ENCODE data around the gene ACR. TPM values are rescaled to one million over a fixed set of nuclear protein-coding genes. Genes with fewer than 3 reads are reported as not detected.

The ACR gene
- total and polyA plus RNA-seq, 4 experiments from 2014 or later = not detected

DNA sequence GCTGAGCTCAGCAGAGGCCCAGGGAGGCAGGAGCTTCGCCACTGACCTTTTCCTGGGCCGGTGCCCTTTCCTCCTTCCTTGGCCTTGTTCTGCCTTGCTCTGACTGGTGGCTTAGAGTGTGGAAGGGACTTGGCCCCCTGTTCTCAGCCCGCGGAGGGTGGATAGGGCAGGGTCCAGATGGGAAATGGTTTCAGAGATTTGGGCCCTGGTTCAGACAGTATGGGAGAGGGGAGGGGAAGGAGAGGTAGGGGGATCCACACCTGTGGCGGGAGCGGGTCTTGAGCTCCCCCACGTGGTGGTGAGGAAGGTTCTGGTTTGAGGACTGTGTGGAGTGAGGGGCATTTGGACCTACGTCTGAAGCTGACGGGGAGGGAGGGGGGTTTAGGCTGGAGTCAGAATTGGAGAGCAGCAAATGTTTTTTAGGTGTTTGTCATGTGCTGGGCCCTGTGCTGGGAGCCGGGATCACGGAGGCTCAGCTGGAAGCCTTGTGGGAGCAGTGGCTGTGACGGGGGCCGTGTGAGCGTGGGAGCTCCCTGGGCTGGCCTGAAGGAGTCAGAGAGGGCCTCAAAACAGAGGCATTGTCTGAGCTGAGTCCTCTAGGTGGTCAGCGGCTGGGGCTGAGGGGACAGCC is 38.1 kb upstream of the ACR start:
- H3K4me3 ChIP-seq (ENCODE audit: low read length in 2 of 2) = no peak overlapping the region
- H3K27ac Mint-ChIP-seq = no peak overlapping the region
- peaks cover 11% of the 10 kb centered on the region for H3K4me1 ChIP-seq (ENCODE audit: insufficient read depth, low read length)
- H3K27me3 Mint-ChIP-seq = peaks cover 0 to 2% of the 10 kb centered on the region in 2 donors
- H3K27me3 ChIP-seq (ENCODE audit: insufficient read depth, low read length) = no peaks in the 10 kb centered on the region
- H3K27ac ChIP-seq (ENCODE audit: low read depth, low read length) = no peak overlapping the region
- no peaks in the 10 kb centered on the region for H3K36me3 Mint-ChIP-seq
- intact Hi-C loops (cut with micrococcal nuclease) = no loop called here
- H3K4me3 Mint-ChIP-seq = no peak overlapping the region
- H3K9me3 Mint-ChIP-seq = no peaks in the 10 kb centered on the region
- no peaks in the 10 kb centered on the region for H3K9me3 ChIP-seq (ENCODE audit: control insufficient read depth in 1 of 2, low read length in 2 of 2)
- peaks cover 9 to 23% (median 11%) of the 10 kb centered on the region in 4 donors for H3K4me1 Mint-ChIP-seq
- ChIA-PET CTCF (ENCODE audit: partially characterized antibody) (interaction anchor here (0.7 kb wide), 1 partner anchor 32 kb away, joined by 3 read pairs; no protein-coding TSS in a partner anchor), POLR2A (ENCODE audit: partially characterized antibody) (no interaction called here)
- H3K36me3 ChIP-seq (ENCODE audit: insufficient read depth, low read length) = no peaks in the 10 kb centered on the region
- DNase-seq = no peak

DNA sequence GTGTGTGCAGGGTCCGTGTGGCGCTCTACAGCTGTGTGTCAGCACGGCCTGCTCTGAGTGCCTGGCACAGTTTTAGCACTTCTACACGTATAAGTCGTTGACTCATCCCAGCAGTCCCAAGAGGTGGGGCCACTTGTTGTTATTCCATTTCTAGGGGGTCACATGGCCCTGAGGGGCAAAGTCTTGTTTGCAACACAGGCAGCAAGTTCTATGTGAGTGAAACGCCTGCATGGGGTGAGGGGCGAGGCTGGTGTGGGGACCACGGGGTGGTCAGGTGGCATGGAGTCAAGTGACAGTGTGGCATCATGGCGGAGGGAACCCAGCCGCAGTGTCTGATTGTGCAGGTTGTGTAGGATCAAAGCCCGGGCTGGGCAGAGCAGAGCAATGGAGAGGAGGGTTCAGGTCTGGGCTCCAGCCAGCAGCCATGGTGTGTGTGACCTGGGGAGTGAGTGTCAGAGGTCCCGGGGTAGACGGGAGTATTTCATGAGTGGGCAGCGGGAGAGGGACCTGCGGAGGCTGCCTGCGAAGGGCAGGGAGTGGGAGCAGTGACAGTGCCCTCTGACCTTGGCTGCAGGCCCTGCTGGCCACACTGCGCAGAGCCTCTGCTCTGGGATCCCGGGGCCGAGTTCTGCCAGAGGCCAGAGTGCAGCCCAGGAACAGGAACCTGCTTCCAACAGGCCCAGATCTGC is 37.5 kb upstream of the ACR start:
- peaks cover 9 to 23% (median 11%) of the 10 kb centered on the region in 4 donors for H3K4me1 Mint-ChIP-seq
- intact Hi-C loops (cut with micrococcal nuclease) = no loop called here
- no peaks in the 10 kb centered on the region for H3K9me3 ChIP-seq (ENCODE audit: control insufficient read depth in 1 of 2, low read length in 2 of 2)
- H3K36me3 Mint-ChIP-seq = no peaks in the 10 kb centered on the region
- no peak overlapping the region for H3K4me3 ChIP-seq (ENCODE audit: low read length in 2 of 2)
- ChIA-PET CTCF (ENCODE audit: partially characterized antibody) (interaction anchor here (0.7 kb wide), 1 partner anchor 31 kb away, joined by 3 read pairs; no protein-coding TSS in a partner anchor), POLR2A (ENCODE audit: partially characterized antibody) (no interaction called here)
- no peak overlapping the region for H3K4me3 Mint-ChIP-seq
- no peak for DNase-seq
- H3K36me3 ChIP-seq (ENCODE audit: insufficient read depth, low read length) = no peaks in the 10 kb centered on the region
- H3K27ac ChIP-seq (ENCODE audit: low read depth, low read length) = no peak overlapping the region
- no peaks in the 10 kb centered on the region for H3K9me3 Mint-ChIP-seq
- no peaks in the 10 kb centered on the region for H3K27me3 ChIP-seq (ENCODE audit: insufficient read depth, low read length)
- H3K27me3 Mint-ChIP-seq = no peaks in the 10 kb centered on the region
- peak overlapping the region in 1 of 7 donors; percentile 17 for H3K27ac Mint-ChIP-seq
- peaks cover 11% of the 10 kb centered on the region for H3K4me1 ChIP-seq (ENCODE audit: insufficient read depth, low read length)

DNA sequence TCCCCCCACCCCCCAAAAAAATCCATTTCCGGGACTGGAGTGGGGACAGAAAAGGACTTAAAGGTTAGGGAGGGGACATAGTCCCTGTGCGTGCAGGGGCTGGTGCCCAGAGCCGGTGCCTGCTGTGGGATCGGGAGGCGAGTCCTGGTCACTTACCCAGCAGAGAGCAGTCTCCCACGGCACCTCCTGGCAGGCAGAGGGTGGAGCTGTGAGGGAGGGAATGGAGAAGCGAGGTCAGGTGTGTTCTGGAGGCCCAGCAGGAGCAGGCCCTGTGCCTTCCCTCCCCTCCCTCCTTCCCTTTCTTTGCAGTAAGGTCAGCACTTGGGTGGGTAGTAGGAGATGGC is 37.0 kb upstream of the ACR start:
- Histone ChIP-seq H3K4me3 (ENCODE audit: low read length in 2 of 2) (no peak overlapping the region), H3K9me3 (ENCODE audit: control insufficient read depth in 1 of 2, low read length in 2 of 2) (no peaks in the 10 kb centered on the region), H3K27me3 (ENCODE audit: insufficient read depth, low read length) (no peaks in the 10 kb centered on the region), H3K4me1 (ENCODE audit: insufficient read depth, low read length) (peaks cover 11% of the 10 kb centered on the region), H3K36me3 (ENCODE audit: insufficient read depth, low read length) (no peaks in the 10 kb centered on the region), H3K27ac (ENCODE audit: low read depth, low read length) (no peak overlapping the region)
- peaks cover 9 to 23% (median 11%) of the 10 kb centered on the region in 4 donors for H3K4me1 Mint-ChIP-seq
- no peaks in the 10 kb centered on the region for H3K9me3 Mint-ChIP-seq
- peak overlapping the region in 1 of 7 donors; percentile 53 for H3K27ac Mint-ChIP-seq
- no peaks in the 10 kb centered on the region for H3K36me3 Mint-ChIP-seq
- no peaks in the 10 kb centered on the region for H3K27me3 Mint-ChIP-seq
- no peak for DNase-seq
- POLR2A ChIA-PET (ENCODE audit: partially characterized antibody) = no interaction called here
- H3K4me3 Mint-ChIP-seq = no peak overlapping the region
- CTCF ChIA-PET (ENCODE audit: partially characterized antibody) = no interaction called here
- intact Hi-C loops (cut with micrococcal nuclease) = no loop called here

DNA sequence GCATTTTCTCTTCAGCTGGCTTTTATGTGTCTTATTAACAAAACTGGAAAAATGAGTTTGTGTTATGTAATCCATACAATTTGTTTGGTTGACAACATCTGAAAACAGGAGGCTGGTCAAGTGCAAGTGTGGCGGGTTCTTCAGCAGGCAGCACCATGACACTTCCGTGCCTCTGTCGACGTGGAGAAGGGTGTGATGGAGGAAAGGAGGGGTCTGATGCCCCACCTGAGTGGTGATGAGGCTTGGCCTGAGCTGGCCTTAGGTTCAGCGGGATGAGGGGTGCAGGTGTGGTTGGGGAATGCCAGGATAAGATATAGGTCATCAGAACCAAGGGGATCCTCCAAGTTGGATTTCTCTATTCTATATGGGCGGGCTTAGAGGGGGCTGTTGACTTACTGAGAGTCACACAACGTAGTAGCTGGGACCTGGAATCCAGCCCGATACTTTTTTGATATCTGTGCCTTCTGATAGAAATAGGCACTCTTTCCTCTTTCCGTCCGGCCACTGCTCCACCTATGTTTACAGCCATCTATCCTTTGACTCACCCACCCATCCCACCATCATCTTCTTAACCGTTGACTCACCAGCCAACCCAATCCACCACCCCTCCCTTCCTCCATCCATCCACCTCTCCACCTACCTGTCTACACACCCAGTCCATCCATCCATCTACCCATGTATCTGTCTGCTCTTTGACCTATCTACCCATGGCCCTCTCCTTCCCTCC is 36.4 kb upstream of the ACR start:
- Histone ChIP-seq H3K27me3 (ENCODE audit: insufficient read depth, low read length) (no peaks in the 10 kb centered on the region), H3K4me3 (ENCODE audit: low read length in 2 of 2) (no peak overlapping the region), H3K27ac (ENCODE audit: low read depth, low read length) (no peak overlapping the region), H3K4me1 (ENCODE audit: insufficient read depth, low read length) (peaks cover 11% of the 10 kb centered on the region), H3K36me3 (ENCODE audit: insufficient read depth, low read length) (no peaks in the 10 kb centered on the region), H3K9me3 (ENCODE audit: control insufficient read depth in 1 of 2, low read length in 2 of 2) (no peaks in the 10 kb centered on the region)
- Mint-ChIP-seq H3K27ac (peak overlapping the region in 4 of 7 donors; percentile 19 to 48 (median 36)), H3K4me1 (peaks cover 9 to 23% (median 11%) of the 10 kb centered on the region in 4 donors), H3K36me3 (no peaks in the 10 kb centered on the region), H3K4me3 (no peak overlapping the region), H3K9me3 (no peaks in the 10 kb centered on the region), H3K27me3 (no peaks in the 10 kb centered on the region)
- intact Hi-C loops (cut with micrococcal nuclease) = no loop called here
- POLR2A ChIA-PET (ENCODE audit: partially characterized antibody) = no interaction called here
- CTCF ChIA-PET (ENCODE audit: partially characterized antibody) = no interaction called here
- DNase-seq = no peak

DNA sequence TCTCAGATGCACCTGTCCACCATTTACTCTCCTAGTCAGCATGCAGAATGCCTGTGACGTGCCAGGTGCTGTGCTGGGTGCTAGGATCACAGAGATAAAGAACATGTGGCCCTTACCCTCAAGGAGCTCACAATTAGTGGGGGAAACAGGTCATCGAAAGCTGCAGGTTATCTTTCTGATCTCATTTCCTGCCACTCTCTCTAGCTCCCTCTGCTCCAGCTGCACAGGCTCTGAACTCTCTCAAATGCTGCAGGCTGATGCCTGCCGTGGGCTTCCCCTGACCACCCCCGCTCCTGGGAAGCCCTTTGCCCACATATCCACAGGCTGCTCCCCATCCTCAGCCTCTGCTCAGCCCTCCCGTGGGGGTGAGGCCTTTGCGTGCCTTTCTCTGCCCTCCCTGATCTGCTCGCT is 35.7 kb upstream of the ACR start:
- Histone ChIP-seq H3K4me1 (ENCODE audit: insufficient read depth, low read length) (peaks cover 11% of the 10 kb centered on the region), H3K4me3 (ENCODE audit: low read length in 2 of 2) (no peak overlapping the region), H3K27me3 (ENCODE audit: insufficient read depth, low read length) (no peaks in the 10 kb centered on the region), H3K36me3 (ENCODE audit: insufficient read depth, low read length) (no peaks in the 10 kb centered on the region), H3K9me3 (ENCODE audit: control insufficient read depth in 1 of 2, low read length in 2 of 2) (no peaks in the 10 kb centered on the region), H3K27ac (ENCODE audit: low read depth, low read length) (no peak overlapping the region)
- H3K27ac Mint-ChIP-seq = peak overlapping the region in 6 of 7 donors; percentile 21 to 80 (median 26)
- H3K36me3 Mint-ChIP-seq = no peaks in the 10 kb centered on the region
- intact Hi-C loops (cut with micrococcal nuclease) = no loop called here
- DNase-seq = peak in 1 of 5 donors; percentile 6
- ChIA-PET CTCF (ENCODE audit: partially characterized antibody) (no interaction called here), POLR2A (ENCODE audit: partially characterized antibody) (no interaction called here)
- no peaks in the 10 kb centered on the region for H3K27me3 Mint-ChIP-seq
- no peaks in the 10 kb centered on the region for H3K9me3 Mint-ChIP-seq
- H3K4me1 Mint-ChIP-seq = peaks cover 9 to 23% (median 11%) of the 10 kb centered on the region in 4 donors
- H3K4me3 Mint-ChIP-seq = peak overlapping the region in 1 of 8 donors; percentile 52

DNA sequence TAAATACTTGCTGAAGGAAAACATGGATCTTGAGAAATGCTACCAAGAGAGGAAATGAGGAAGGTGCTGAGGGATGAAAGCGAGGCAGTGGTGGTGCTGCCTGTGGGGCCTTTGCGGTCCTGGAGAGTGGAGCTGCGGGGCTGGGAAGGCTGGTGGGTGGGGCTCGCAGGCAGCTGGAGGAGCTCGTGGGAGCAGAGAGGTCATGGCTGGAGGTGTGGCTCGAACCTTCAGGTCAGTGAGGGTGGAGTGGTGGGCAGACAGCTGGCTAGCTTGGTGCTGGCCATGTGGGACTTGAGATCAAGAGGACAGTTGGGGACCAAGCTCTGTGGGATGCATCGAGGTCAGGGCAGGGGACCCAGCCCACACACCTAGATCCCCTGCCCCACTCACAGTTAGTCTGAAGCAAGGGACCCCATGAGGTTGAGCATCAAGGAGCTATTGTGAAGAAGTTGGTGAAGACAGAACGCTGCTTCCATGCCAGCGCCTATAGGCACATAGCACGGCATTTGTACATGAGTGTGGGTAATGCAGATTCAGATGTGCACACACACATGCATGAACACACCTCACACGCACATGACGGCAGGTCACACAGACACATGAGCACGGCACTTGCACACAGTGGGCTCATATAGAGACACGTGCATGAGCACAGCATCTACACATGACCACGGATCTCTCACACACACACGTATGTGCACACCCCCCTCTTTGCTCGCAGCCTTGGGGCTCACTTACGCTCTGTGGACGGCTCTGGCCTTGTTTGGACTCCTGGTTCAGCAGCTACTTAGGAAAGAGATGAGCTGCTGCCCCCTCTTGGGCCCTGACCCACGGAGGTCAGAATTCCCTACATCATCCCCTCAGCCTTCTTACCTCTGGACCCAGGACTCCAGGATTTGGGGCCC is 34.9 kb upstream of the ACR start:
- ChIA-PET CTCF (ENCODE audit: partially characterized antibody) (no interaction called here), POLR2A (ENCODE audit: partially characterized antibody) (no interaction called here)
- Histone ChIP-seq H3K4me1 (ENCODE audit: insufficient read depth, low read length) (peaks cover 11% of the 10 kb centered on the region), H3K36me3 (ENCODE audit: insufficient read depth, low read length) (no peaks in the 10 kb centered on the region), H3K9me3 (ENCODE audit: control insufficient read depth in 1 of 2, low read length in 2 of 2) (no peaks in the 10 kb centered on the region), H3K27ac (ENCODE audit: low read depth, low read length) (no peak overlapping the region), H3K4me3 (ENCODE audit: low read length in 2 of 2) (no peak overlapping the region), H3K27me3 (ENCODE audit: insufficient read depth, low read length) (no peaks in the 10 kb centered on the region)
- H3K4me3 Mint-ChIP-seq = peak overlapping the region in 1 of 8 donors; percentile 52
- H3K9me3 Mint-ChIP-seq = no peaks in the 10 kb centered on the region
- peaks cover 9 to 23% (median 11%) of the 10 kb centered on the region in 4 donors for H3K4me1 Mint-ChIP-seq
- H3K27me3 Mint-ChIP-seq = no peaks in the 10 kb centered on the region
- H3K27ac Mint-ChIP-seq = peak overlapping the region in 4 of 7 donors; percentile 28 to 80 (median 64)
- no peaks in the 10 kb centered on the region for H3K36me3 Mint-ChIP-seq
- intact Hi-C loops (cut with micrococcal nuclease) = no loop called here
- DNase-seq = no peak
